ENCODE results near the gene SEPSECS. TPM values are rescaled to one million over a fixed set of nuclear protein-coding genes. Genes with fewer than 3 reads are reported as not detected.

SEPSECS gene
- total RNA-seq, 1 donor, result 8.8 TPM

GRCh38 chr4:25112995-25113380, 47.3 kb downstream of the SEPSECS start:
- TF ChIP-seq CTCF (IDR thresholded peaks at IDR 0.05; ENCODE audit: insufficient read depth, low read length), result no peak
- no peak for DNase-seq (ENCODE audit: low read depth)
- no peak overlapping the region for H3K4me3 ChIP-seq (ENCODE audit: low read depth, low read length)

GRCh38 chr4:25112366-25112994, 47.8 kb downstream of the SEPSECS start:
- no peak for DNase-seq (ENCODE audit: low read depth)
- TF ChIP-seq CTCF (IDR thresholded peaks at IDR 0.05; ENCODE audit: insufficient read depth, low read length), result no peak
- H3K4me3 ChIP-seq (ENCODE audit: low read depth, low read length), result no peak overlapping the region

GRCh38 chr4:25111648-25112196, 48.5 kb downstream of the SEPSECS start:
- H3K4me3 ChIP-seq (ENCODE audit: low read depth, low read length), result no peak overlapping the region
- TF ChIP-seq CTCF (IDR thresholded peaks at IDR 0.05; ENCODE audit: insufficient read depth, low read length), result no peak
- no peak for DNase-seq (ENCODE audit: low read depth)

- no peak for TF ChIP-seq CTCF (IDR thresholded peaks at IDR 0.05; ENCODE audit: insufficient read depth, low read length)
- DNase-seq (ENCODE audit: low read depth), result no peak
- no peak overlapping the region for H3K4me3 ChIP-seq (ENCODE audit: low read depth, low read length)
Measured at GRCh38 chr4:25110527-25111329, 49.5 kb downstream of the SEPSECS start.

- no peak for DNase-seq (ENCODE audit: low read depth)
- TF ChIP-seq CTCF (IDR thresholded peaks at IDR 0.05; ENCODE audit: insufficient read depth, low read length), result no peak
- no peak overlapping the region for H3K4me3 ChIP-seq (ENCODE audit: low read depth, low read length)
Measured at GRCh38 chr4:25109511-25109910, 50.7 kb downstream of the SEPSECS start.

- TF ChIP-seq CTCF (IDR thresholded peaks at IDR 0.05; ENCODE audit: insufficient read depth, low read length), result no peak
- no peak for DNase-seq (ENCODE audit: low read depth)
- no peak overlapping the region for H3K4me3 ChIP-seq (ENCODE audit: low read depth, low read length)
Measured at GRCh38 chr4:25108556-25108955, 51.7 kb downstream of the SEPSECS start.

Data from fibroblast of the aortic adventitia (primary cell).